Stimulated activated CD4-positive, alpha-beta T cell treated with anti-CD3 and anti-CD28 coated beads, Interleukin-4, amount 100 ng/mL, for 1 hour (primary cell): ENCODE measurements around the gene FBXL17.

ENCODE experiments used
- DNase-seq: peaks from one replicate; pipeline ENCODE4 v3.0.0-alpha.2; 2020

FBXL17 gene

GRCh38 chr5:107941036-107941435 is 440.9 kb downstream of the FBXL17 start:
- no peak for DNase-seq

GRCh38 chr5:107937651-107938355 is 444.1 kb downstream of the FBXL17 start:
- DNase-seq = no peak

- no peak for DNase-seq
Measured at GRCh38 chr5:107937204-107937603, 444.7 kb downstream of the FBXL17 start.

GRCh38 chr5:107936515-107936914 is 445.4 kb downstream of the FBXL17 start:
- no peak for DNase-seq

GRCh38 chr5:107935645-107936044 is 446.3 kb downstream of the FBXL17 start:
- no peak for DNase-seq

- no peak for DNase-seq
Measured at GRCh38 chr5:107933326-107933725, 448.6 kb downstream of the FBXL17 start.

- no peak for DNase-seq
Measured at GRCh38 chr5:107930891-107931290, 451.0 kb downstream of the FBXL17 start.

GRCh38 chr5:107930092-107930491 is 451.8 kb downstream of the FBXL17 start:
- no peak for DNase-seq

GRCh38 chr5:107929080-107929479 is 452.8 kb downstream of the FBXL17 start:
- DNase-seq = no peak

- DNase-seq = no peak
Measured at GRCh38 chr5:107926121-107926520, 455.8 kb downstream of the FBXL17 start.

GRCh38 chr5:107925200-107925599 is 456.7 kb downstream of the FBXL17 start:
- no peak for DNase-seq

- no peak for DNase-seq
Measured at GRCh38 chr5:107919969-107920368, 461.9 kb downstream of the FBXL17 start.

- DNase-seq = no peak
Measured at GRCh38 chr5:107919361-107919760, 462.5 kb downstream of the FBXL17 start.

GRCh38 chr5:107917983-107918382 is 463.9 kb downstream of the FBXL17 start:
- no peak for DNase-seq

GRCh38 chr5:107916731-107917725 is 464.9 kb downstream of the FBXL17 start:
- DNase-seq = no peak

- DNase-seq = no peak
Measured at GRCh38 chr5:107915176-107915812, 466.6 kb downstream of the FBXL17 start.

- no peak for DNase-seq
Measured at GRCh38 chr5:107913494-107913893, 468.4 kb downstream of the FBXL17 start.

GRCh38 chr5:107900721-107901120 is 481.2 kb downstream of the FBXL17 start:
- no peak for DNase-seq

- DNase-seq = no peak
Measured at GRCh38 chr5:107894361-107894760, 487.5 kb downstream of the FBXL17 start.

GRCh38 chr5:107893642-107894041 is 488.3 kb downstream of the FBXL17 start:
- DNase-seq = no peak

GRCh38 chr5:107889387-107889786 is 492.5 kb downstream of the FBXL17 start:
- DNase-seq = no peak

GRCh38 chr5:107888541-107888940 is 493.4 kb downstream of the FBXL17 start:
- DNase-seq = no peak

GRCh38 chr5:107887166-107887943 is 494.5 kb downstream of the FBXL17 start:
- DNase-seq = no peak
